ACHN (cell line): Measurements from ENCODE around the gene ZSCAN30.

Experiments
- DNase-seq: peaks from one replicate; pipeline ENCODE4 v3.0.0-alpha.2; 2015
- in situ Hi-C: cut with HindIII; loops from 2 replicates; pipeline ENCODE4 v1.10.0; 2017; ENCODE audit warnings: low sequenced_read_pairs, low pct_ligation_motif_present, low pct_unique_long_range_greater_than_20kb

ZSCAN30 gene

GRCh38 chr18:35290094-35290735 lies at the start of gene ZSCAN30:
Gene ZSCAN30 (minus strand): TSS chr18:35290229. CDS start chr18:35264352, 25,877 bp downstream.
- peak; percentile 91 for DNase-seq
- in situ Hi-C loops = no loop called here

- in situ Hi-C loops = no loop called here
These were observed 47.3 kb upstream of the ZSCAN30 start for GRCh38 chr18:35337286-35337685.

GRCh38 chr18:35335866-35336265 lies 45.8 kb upstream of the ZSCAN30 start:
- no peak for DNase-seq
- in situ Hi-C loops = no loop called here

More at GRCh38 chr18:35337286-35337685, 47.3 kb upstream of the ZSCAN30 start:
- no peak for DNase-seq

- in situ Hi-C loops = no loop called here
- no peak for DNase-seq
These were observed 44.8 kb upstream of the ZSCAN30 start for GRCh38 chr18:35334821-35335220.

GRCh38 chr18:35334212-35334611 lies 44.2 kb upstream of the ZSCAN30 start:
- no peak for DNase-seq
- in situ Hi-C loops = no loop called here

GRCh38 chr18:35331367-35332087 lies 41.5 kb upstream of the ZSCAN30 start:
- in situ Hi-C loops = no loop called here

GRCh38 chr18:35328868-35329267 lies 38.8 kb upstream of the ZSCAN30 start:
- in situ Hi-C loops = no loop called here
- DNase-seq = no peak

More at GRCh38 chr18:35331367-35332087, 41.5 kb upstream of the ZSCAN30 start:
- DNase-seq = no peak

- DNase-seq = no peak
- in situ Hi-C loops = no loop called here
These were observed 36.8 kb upstream of the ZSCAN30 start for GRCh38 chr18:35326695-35327387.

- no peak for DNase-seq
- in situ Hi-C loops = no loop called here
These were observed 35.1 kb upstream of the ZSCAN30 start for GRCh38 chr18:35324926-35325655.

GRCh38 chr18:35322486-35323458 lies 32.7 kb upstream of the ZSCAN30 start:
- no peak for DNase-seq
- in situ Hi-C loops = no loop called here

- in situ Hi-C loops = no loop called here
These were observed 21.5 kb upstream of the ZSCAN30 start for GRCh38 chr18:35311496-35311895.

GRCh38 chr18:35306588-35307250 lies 16.7 kb upstream of the ZSCAN30 start:
- in situ Hi-C loops = no loop called here

More at GRCh38 chr18:35311496-35311895, 21.5 kb upstream of the ZSCAN30 start:
- no peak for DNase-seq

GRCh38 chr18:35303610-35304009 lies 13.6 kb upstream of the ZSCAN30 start:
- DNase-seq = no peak
- in situ Hi-C loops = no loop called here

More at GRCh38 chr18:35306588-35307250, 16.7 kb upstream of the ZSCAN30 start:
- DNase-seq = no peak

- no peak for DNase-seq
- in situ Hi-C loops = no loop called here
These were observed 6.0 kb upstream of the ZSCAN30 start for GRCh38 chr18:35296060-35296459.

GRCh38 chr18:35291166-35291565 lies 1.1 kb upstream of the ZSCAN30 start:
- in situ Hi-C loops = no loop called here
- DNase-seq = no peak

- in situ Hi-C loops = no loop called here
- DNase-seq = peak; percentile 6
These were observed 319 bp downstream of the ZSCAN30 start for GRCh38 chr18:35289727-35290093.

GRCh38 chr18:35289293-35289692 lies 736 bp downstream of the ZSCAN30 start:
- DNase-seq = no peak
- in situ Hi-C loops = no loop called here
